ENCODE data around the gene MSI2.

GRCh38 chr17:57640079-57640478 is 383.8 kb downstream of the MSI2 start:
- TF ChIP-seq ZNF274 (IDR thresholded peaks at IDR 0.05; ENCODE audit: low read depth, low read length) (no peak), YY1 (IDR thresholded peaks at IDR 0.05; ENCODE audit: insufficient read depth, insufficient read length) (no peak)
